Liver (tissue), 9 donors: Measurements from ENCODE around the gene SLC39A10. TPM values are rescaled to one million over a fixed set of nuclear protein-coding genes. Genes with fewer than 3 reads are reported as not detected.

Source experiments
- DNase-seq: peaks from one replicate; pipeline ENCODE4 v3.0.0-alpha.2; 2017; ENCODE audit warnings: low spot score
- H3K27ac ChIP-seq, 2 donors: one replicate each; pipeline ENCODE4 v1.7.0; 2013; ENCODE audit warnings: inconsistent platforms in 2 of 2, low read length in 2 of 2, control low read depth in 1 of 2, low read depth in 1 of 2, mild to moderate bottlenecking in 1 of 2
- H3K27me3 ChIP-seq, 4 donors: one replicate each; pipeline versions ENCODE4 v1.6.1 to v1.7.0; 2013; ENCODE audit warnings: low read length in 3 of 4, inconsistent platforms in 1 of 4, mild to moderate bottlenecking in 1 of 4, moderate library complexity in 1 of 4; ENCODE audit not compliant: control insufficient read depth in 4 of 4, insufficient read depth in 4 of 4
- H3K36me3 ChIP-seq, 4 donors: one replicate each; pipeline versions ENCODE4 v1.6.1 to v1.7.0; 2013; ENCODE audit warnings: low read length in 3 of 4, mild to moderate bottlenecking in 3 of 4, low read depth in 1 of 4, moderate library complexity in 1 of 4; ENCODE audit not compliant: control insufficient read depth in 4 of 4, insufficient read depth in 3 of 4
- H3K4me1 ChIP-seq, 4 donors: one replicate each; pipeline versions ENCODE4 v1.6.1 to v1.7.0; 2013; ENCODE audit warnings: low read length in 3 of 4, mild to moderate bottlenecking in 3 of 4, moderate library complexity in 1 of 4; ENCODE audit not compliant: control insufficient read depth in 4 of 4, insufficient read depth in 4 of 4
- H3K4me3 ChIP-seq, 3 donors: one replicate each; pipeline versions ENCODE4 v1.6.1 to v1.7.0; 2013; ENCODE audit warnings: low read length in 3 of 3, control low read depth in 1 of 3, low read depth in 1 of 3, mild to moderate bottlenecking in 1 of 3
- H3K9ac ChIP-seq, 2 donors: one replicate each; pipeline ENCODE4 v1.7.0; 2013; ENCODE audit warnings: low read length in 2 of 2, mild to moderate bottlenecking in 2 of 2, moderate library complexity in 2 of 2, control low read depth in 1 of 2, low read depth in 1 of 2
- H3K9me3 ChIP-seq, 4 donors: one replicate each; pipeline versions ENCODE4 v1.6.1 to v1.7.0; 2013; ENCODE audit warnings: low read length in 3 of 4; ENCODE audit not compliant: control insufficient read depth in 4 of 4
- ATF3 ChIP-seq: IDR thresholded peaks from 2 replicates; pipeline ENCODE4 v1.6.1; 2016; ENCODE audit warnings: antibody characterized with exemption
- CTCF ChIP-seq: fragments of 150-350 bp; IDR thresholded peaks from 2 replicates; pipeline ENCODE4 v1.5.1; 2017; ENCODE audit warnings: improper control_type of control experiment, low read depth, low read length; ENCODE audit not compliant: missing input control
- EGR1 ChIP-seq, 2 donors: IDR thresholded peaks; 2 replicates each; pipeline ENCODE4 v1.6.1; 2016 to 2018; ENCODE audit warnings: antibody characterized with exemption in 2 of 2, low read depth in 2 of 2
- FOXA1 ChIP-seq: IDR thresholded peaks from 2 replicates; pipeline ENCODE4 v1.6.1; 2016; ENCODE audit warnings: antibody characterized with exemption
- FOXA2 ChIP-seq: IDR thresholded peaks from 2 replicates; pipeline ENCODE4 v1.6.1; 2016; ENCODE audit warnings: antibody characterized with exemption
- GABPA ChIP-seq, 2 donors: IDR thresholded peaks in 1 of 2; conservative IDR thresholded peaks in 1 of 2; 2 replicates each; pipeline ENCODE4 v1.6.1; 2016; ENCODE audit warnings: antibody characterized with exemption in 2 of 2, mild to moderate bottlenecking in 1 of 2, moderate library complexity in 1 of 2
- HNF4A ChIP-seq, 2 donors: conservative IDR thresholded peaks; 2 replicates each; pipeline ENCODE4 v1.6.1; 2016; ENCODE audit warnings: antibody characterized with exemption in 2 of 2, mild to moderate bottlenecking in 2 of 2
- MAX ChIP-seq: IDR thresholded peaks from 2 replicates; pipeline ENCODE4 v1.6.1; 2016; ENCODE audit warnings: antibody characterized with exemption
- REST ChIP-seq: IDR thresholded peaks from 2 replicates; pipeline ENCODE4 v1.6.1; 2016; ENCODE audit warnings: antibody characterized with exemption, mild to moderate bottlenecking
- RXRA ChIP-seq, 2 donors: IDR thresholded peaks; 2 replicates each; pipeline ENCODE4 v1.6.1; 2017 to 2018; ENCODE audit warnings: antibody characterized with exemption in 2 of 2, mild to moderate bottlenecking in 1 of 2
- SP1 ChIP-seq: IDR thresholded peaks from 2 replicates; pipeline ENCODE4 v1.6.1; 2018; ENCODE audit warnings: antibody characterized with exemption, mild to moderate bottlenecking
- TAF1 ChIP-seq: conservative IDR thresholded peaks from 2 replicates; pipeline ENCODE4 v1.6.1; 2016; ENCODE audit warnings: antibody characterized with exemption, mild to moderate bottlenecking
- YY1 ChIP-seq: IDR thresholded peaks from 2 replicates; pipeline ENCODE4 v1.6.1; 2016; ENCODE audit warnings: antibody characterized with exemption, mild to moderate bottlenecking
- ZBTB33 ChIP-seq: IDR thresholded peaks from 2 replicates; pipeline ENCODE4 v1.6.1; 2016; ENCODE audit warnings: antibody characterized with exemption
- WGBS: extraction: QIAGEN DNeasy Blood & Tissue Kit; methylation state at CpG from one replicate; pipeline ENCODE4 v1.1.7; 2013; 5-methylcytosine and 5-hydroxymethylcytosine counted together
- polyA plus RNA-seq, 2 donors: library from polyadenylated mRNA; stranded (reverse) in 1 of 2; unstranded in 1 of 2; fragments of 200-250 nt in 1 of 2; fragments of >200 nt in 1 of 2; fragmentation: Nextera tagmentation in 1 of 2; extraction: Ambion mirVana in 1 of 2; gene quantifications; one replicate each; pipeline versions ENCODE4 v1.2.1 to v1.2.3, GENCODE V29; 2013 to 2015
- total RNA-seq, 2 donors: library from RNA; depleted of rRNA; stranded (reverse); fragments of >200 nt; gene quantifications; one replicate each; pipeline ENCODE4 v1.2.3, GENCODE V29; 2014
- donor health status: healthy.
- donor health status: healthy.
- donor health status: healthy.
- donor health status: healthy.
- donor health status: healthy.

Gene SLC39A10
- total and polyA plus RNA-seq, 4 donors: 0.98 to 7.5 (median 3.4) TPM

GRCh38 chr2:195657634-195658540, 861 bp downstream of the SLC39A10 start:
- peak; percentile 61 for DNase-seq
- under 1% methylated on average over 66 of the region's 66 CpGs for WGBS
- Histone ChIP-seq H3K27me3 (no peaks in the 10 kb centered on the region), H3K9ac (peak overlapping the region; percentile 88 to 96), H3K27ac (peak overlapping the region; percentile 99 to 100), H3K4me1 (peaks cover 1 to 25% (median 15%) of the 10 kb centered on the region in 4 donors), H3K36me3 (no peaks in the 10 kb centered on the region), H3K4me3 (peak overlapping the region; percentile 67 to 90 (median 85)), H3K9me3 (no peaks in the 10 kb centered on the region)
- TF ChIP-seq REST (no peak), FOXA1 (no peak), ATF3 (no peak), TAF1 (no peak), YY1 (peak; percentile 11), GABPA (IDR thresholded peaks at IDR 0.05 in 1 of 2, conservative IDR thresholded peaks at IDR 0.05 in 1 of 2) (no peak), RXRA (IDR thresholded peaks at IDR 0.05) (no peak), HNF4A (conservative IDR thresholded peaks at IDR 0.05) (no peak), SP1 (no peak), MAX (peak; percentile 75), CTCF (no peak), FOXA2 (no peak)

- peak overlapping the region; percentile 88 to 96 for H3K9ac ChIP-seq
- H3K9me3 ChIP-seq: no peaks in the 10 kb centered on the region
- peak overlapping the region; percentile 99 to 100 for H3K27ac ChIP-seq
- no peaks in the 10 kb centered on the region for H3K36me3 ChIP-seq
- H3K4me3 ChIP-seq: peak overlapping the region; percentile 67 to 90 (median 85)
- H3K4me1 ChIP-seq: peaks cover 1 to 25% (median 15%) of the 10 kb centered on the region in 4 donors
- DNase-seq: no peak
- TF ChIP-seq ZBTB33 (peak; percentile 14), EGR1 (IDR thresholded peaks at IDR 0.05; ENCODE audit: low read depth in 2 of 2) (no peak), HNF4A (conservative IDR thresholded peaks at IDR 0.05) (no peak), GABPA (IDR thresholded peaks at IDR 0.05 in 1 of 2, conservative IDR thresholded peaks at IDR 0.05 in 1 of 2) (no peak), FOXA1 (no peak)
- H3K27me3 ChIP-seq: no peaks in the 10 kb centered on the region
- WGBS: 0% methylated on average over 1 of the region's 1 CpG
These were observed 1.5 kb downstream of the SLC39A10 start for GRCh38 chr2:195658541-195658890.
